Neural cell (in vitro differentiated cells): ENCODE data around the gene GLI3. TPM values are rescaled to one million over a fixed set of nuclear protein-coding genes. Genes with fewer than 3 reads are reported as not detected.

Experiments
- H2AFZ ChIP-seq: fragments of 200-600, 300-800 bp; sonication (generic), shearing (Covaris generic); 2 replicates; pipeline ENCODE4 v1.6.0; 2014; ENCODE audit warnings: low read depth, mild to moderate bottlenecking, antibody characterized with exemption, low read length, moderate library complexity
- H3F3A ChIP-seq: fragments of 200-600 bp; shearing (Covaris generic); 2 replicates; pipeline ENCODE4 v1.6.1; 2016; ENCODE audit warnings: mild to moderate bottlenecking, moderate library complexity, mixed read lengths, antibody characterized with exemption, low read length; ENCODE audit not compliant: insufficient read depth, poor library complexity, severe bottlenecking
- H3K27ac ChIP-seq: fragments of 200-600, 300-800 bp; sonication (generic), shearing (Covaris generic); 2 replicates; pipeline ENCODE4 v1.5.1; 2014; ENCODE audit warnings: mild to moderate bottlenecking, low read length, moderate library complexity
- H3K27me3 ChIP-seq: fragments of 300-800, 200-600 bp; sonication (generic), shearing (Covaris generic); 2 replicates; pipeline ENCODE4 v1.6.0; 2014; ENCODE audit warnings: mild to moderate bottlenecking, low read depth, low read length, moderate library complexity; ENCODE audit not compliant: insufficient read depth
- H3K36me3 ChIP-seq: fragments of 300-800, 200-600 bp; sonication (generic), shearing (Covaris generic); 2 replicates; pipeline ENCODE4 v1.5.1; 2014; ENCODE audit warnings: mild to moderate bottlenecking, antibody characterized with exemption, low read length, moderate library complexity; ENCODE audit not compliant: insufficient read depth
- H3K4me2 ChIP-seq: fragments of 300-800, 200-600 bp; sonication (generic), shearing (Covaris generic); 2 replicates; pipeline ENCODE4 v1.6.0; 2014; ENCODE audit warnings: mild to moderate bottlenecking, low read length
- H3K4me3 ChIP-seq: fragments of 300-800, 200-600 bp; sonication (generic), shearing (Covaris generic); 2 replicates; pipeline ENCODE4 v1.5.1; 2014; ENCODE audit warnings: mild to moderate bottlenecking, low read length, moderate library complexity
- H3K79me2 ChIP-seq: fragments of 200-600 bp; shearing (Covaris generic); replicated peaks from 2 replicates; pipeline ENCODE4 v1.6.0; 2014; ENCODE audit warnings: mild to moderate bottlenecking, low read length, moderate library complexity; ENCODE audit not compliant: insufficient read depth
- H3K9ac ChIP-seq: fragments of 300-800, 200-600 bp; sonication (generic), shearing (Covaris generic); 2 replicates; pipeline ENCODE4 v1.6.1; 2016; ENCODE audit warnings: mild to moderate bottlenecking, low read length, mixed read lengths
- H3K9me2 ChIP-seq: fragments of 200-600 bp; shearing (Covaris generic); 2 replicates; pipeline ENCODE4 v1.6.1; 2016; ENCODE audit warnings: mild to moderate bottlenecking, low read length, mixed read lengths; ENCODE audit not compliant: insufficient read depth
- H3K9me3 ChIP-seq: fragments of 200-600, 300-800 bp; sonication (generic), shearing (Covaris generic); 2 replicates; pipeline ENCODE4 v1.6.1; 2016; ENCODE audit warnings: mild to moderate bottlenecking, mixed run types, low read length, moderate library complexity, mixed read lengths
- H4K20me1 ChIP-seq: fragments of 200-600 bp; shearing (Covaris generic); 2 replicates; pipeline ENCODE4 v1.6.1; 2016; ENCODE audit warnings: mild to moderate bottlenecking, mixed run types; ENCODE audit not compliant: insufficient read depth
- CTCF ChIP-seq: fragments of 450-650 bp; IDR thresholded peaks from 2 replicates; pipeline ENCODE4 v1.5.1; 2014; ENCODE audit warnings: antibody characterized with exemption, mild to moderate bottlenecking, moderate library complexity; ENCODE audit not compliant: poor library complexity, severe bottlenecking
- EP300 ChIP-seq: fragments of 450-650 bp; conservative IDR thresholded peaks from 2 replicates; pipeline ENCODE4 v1.6.1; 2014; ENCODE audit warnings: antibody characterized with exemption, mild to moderate bottlenecking, moderate library complexity; ENCODE audit not compliant: poor library complexity, severe bottlenecking
- EZH2 ChIP-seq: fragments of 200-600, 300-800 bp; shearing (Covaris generic), sonication (generic); IDR thresholded peaks from 2 replicates; pipeline ENCODE4 v1.6.1; 2014; ENCODE audit warnings: antibody characterized with exemption, low read length, borderline replicate concordance, mild to moderate bottlenecking; ENCODE audit not compliant: insufficient read depth, poor library complexity, severe bottlenecking
- MXI1 ChIP-seq: fragments of 450-650 bp; conservative IDR thresholded peaks from 2 replicates; pipeline ENCODE4 v1.6.1; 2014; ENCODE audit warnings: antibody characterized with exemption, mild to moderate bottlenecking; ENCODE audit not compliant: poor library complexity, severe bottlenecking
- POLR2AphosphoS5 ChIP-seq: IDR thresholded peaks from 2 replicates; pipeline ENCODE4 v1.6.1; 2012
- RAD21 ChIP-seq: fragments of 450-650 bp; conservative IDR thresholded peaks from 2 replicates; pipeline ENCODE4 v1.6.1; 2014; ENCODE audit warnings: antibody characterized with exemption, mild to moderate bottlenecking, moderate library complexity
- REST ChIP-seq: IDR thresholded peaks from 2 replicates; pipeline ENCODE4 v1.6.1; 2012; ENCODE audit warnings: borderline replicate concordance
- SMC3 ChIP-seq: fragments of 450-650 bp; conservative IDR thresholded peaks from 2 replicates; pipeline ENCODE4 v1.6.1; 2014; ENCODE audit warnings: antibody characterized with exemption, mild to moderate bottlenecking, moderate library complexity; ENCODE audit not compliant: poor library complexity
- TAF1 ChIP-seq: IDR thresholded peaks from 2 replicates; pipeline ENCODE4 v1.6.1; 2012; ENCODE audit warnings: low read depth
- polyA plus RNA-seq: library from polyadenylated mRNA; depleted of rRNA; stranded (reverse); fragments of >200 nt; gene quantifications from 2 replicates; pipeline ENCODE4 v1.2.3, GENCODE V29; 2014

Gene GLI3
- polyA plus RNA-seq, 1 donor from 2014 or later, result 0.19 TPM

GRCh38 chr7:42022056-42022455 is 215.0 kb downstream of the GLI3 start:
- Histone ChIP-seq H3K27me3 (no peaks in the 10 kb centered on the region), H2AFZ (no peak overlapping the region), H3K27ac (no peak overlapping the region), H4K20me1 (no peaks in the 10 kb centered on the region), H3K9me2 (no peaks in the 10 kb centered on the region), H3K9me3 (no peaks in the 10 kb centered on the region), H3K36me3 (no peaks in the 10 kb centered on the region), H3F3A (no peaks in the 10 kb centered on the region), H3K79me2 (peaks cover 11% of the 10 kb centered on the region), H3K4me2 (no peak overlapping the region), H3K4me3 (no peak overlapping the region), H3K9ac (no peak overlapping the region)
- TF ChIP-seq EP300, result no peak
- TF ChIP-seq SMC3, result no peak
- TF ChIP-seq CTCF, result no peak
- no peak for TF ChIP-seq MXI1
- no peak for TF ChIP-seq POLR2AphosphoS5
- TF ChIP-seq RAD21, result no peak
- no peak for TF ChIP-seq REST
- no peak for TF ChIP-seq TAF1
- TF ChIP-seq EZH2, result no peak

GRCh38 chr7:42021631-42022030 is 215.4 kb downstream of the GLI3 start:
- Histone ChIP-seq H4K20me1 (no peaks in the 10 kb centered on the region), H3K36me3 (no peaks in the 10 kb centered on the region), H3K27ac (no peak overlapping the region), H3F3A (no peaks in the 10 kb centered on the region), H3K9ac (no peak overlapping the region), H3K4me2 (no peak overlapping the region), H3K79me2 (peaks cover 11% of the 10 kb centered on the region), H2AFZ (no peak overlapping the region), H3K9me2 (no peaks in the 10 kb centered on the region), H3K9me3 (no peaks in the 10 kb centered on the region), H3K27me3 (no peaks in the 10 kb centered on the region), H3K4me3 (no peak overlapping the region)
- no peak for TF ChIP-seq MXI1
- TF ChIP-seq CTCF, result no peak
- no peak for TF ChIP-seq EP300
- TF ChIP-seq TAF1, result no peak
- TF ChIP-seq EZH2, result no peak
- TF ChIP-seq POLR2AphosphoS5, result no peak
- TF ChIP-seq REST, result no peak
- no peak for TF ChIP-seq SMC3
- no peak for TF ChIP-seq RAD21
